Measurements from ENCODE around the gene ETFA. TPM values are rescaled to one million over a fixed set of nuclear protein-coding genes. Genes with fewer than 3 reads are reported as not detected.
A peak's percentile ranks its signal among the peaks of the same experiment; 100 is the strongest.

ETFA gene
- total and polyA plus RNA-seq, 10 of the 15 experiments (the other 5 are each of a cell fraction or from before 2014, with no cell fraction given) = 114 to 331 (median 152) TPM

GRCh38 chr15:76235186-76235826, 76.0 kb downstream of the ETFA start:
- ChIA-PET CTCF (interaction anchor here (0.7 to 5.4 kb wide), 20 partner anchors 8 to 632 kb away, joined by 3 to 21 read pairs (median 4); no protein-coding TSS in a partner anchor), SMC1A (ENCODE audit: uncharacterized antibody, unreplicated experiment) (interaction anchor here (1.0 to 1.9 kb wide), 9 partner anchors 10 to 632 kb away, joined by 3 to 6 read pairs (median 4); no protein-coding TSS in a partner anchor), RAD21 (ENCODE audit: unreplicated experiment) (interaction anchor here (0.7 to 1.0 kb wide), 2 partner anchors 100 to 631 kb away, joined by 3 to 4 read pairs; no protein-coding TSS in a partner anchor), POLR2A (no interaction called here)
- Histone ChIP-seq H3K27me3 (replicated peaks in 1 of 2; ENCODE audit: control insufficient read depth in 2 of 2, insufficient read depth in 2 of 2, low read length in 1 of 2) (no peaks in the 10 kb centered on the region), H3K4me3 (no peak overlapping the region), H3K9me3 (replicated peaks; ENCODE audit: control insufficient read depth, insufficient read depth, low read length) (no peaks in the 10 kb centered on the region), H3K36me3 (ENCODE audit: control insufficient read depth in 2 of 2, insufficient read depth in 2 of 2, low read length in 1 of 2) (peaks cover 0 to 5% of the 10 kb centered on the region in 2 experiments; a peak in 3 of 4 replicates), H3K4me1 (ENCODE audit: control insufficient read depth, insufficient read depth, low read length) (no peaks in the 10 kb centered on the region), H3K27ac (ENCODE audit: control insufficient read depth, insufficient read depth) (no peak overlapping the region), H3K4me2 (ENCODE audit: control insufficient read depth, insufficient read depth) (no peak overlapping the region), H4K20me1 (ENCODE audit: control insufficient read depth, insufficient read depth) (no peaks in the 10 kb centered on the region), H3K9ac (ENCODE audit: control insufficient read depth, insufficient read depth, low read length) (no peak overlapping the region), H2AFZ (ENCODE audit: control insufficient read depth, low read depth, low read length) (no peak overlapping the region), H3K79me2 (ENCODE audit: control insufficient read depth, insufficient read depth, low read length) (no peaks in the 10 kb centered on the region)
- FAIRE-seq (no peak), ATAC-seq (peak; percentile 86), DNase-seq (ENCODE audit: low read depth, low spot score) (no peak)
- 43% methylated on average over 3 of the region's 3 CpGs for WGBS (ENCODE audit: insufficient coverage, insufficient replicate concordance, low lambda C conversion rate, missing lambda C conversion rate)
- in situ Hi-C loops (cut with MboI) = no loop called here
- no TSS peak for BruUV-seq (replicated peaks)
- TF ChIP-seq IKZF2 (IDR thresholded peaks at IDR 0.05) = no peak
- TF ChIP-seq CTCF (IDR thresholded peaks at IDR 0.05 in 2 of 3, conservative IDR thresholded peaks at IDR 0.05 in 1 of 3; ENCODE audit: control insufficient read depth in 2 of 3, extremely low read depth in 1 of 3, insufficient read depth in 1 of 3, low read depth in 3 of 3, low read length in 3 of 3) = peak in 2 of 3 experiments; percentile 51 to 57; a peak in 3 of 6 replicates
- TF ChIP-seq RAD21 (IDR thresholded peaks at IDR 0.05; ENCODE audit: insufficient read depth, low read depth, low read length) = peak; percentile 67
- no peak for TF ChIP-seq ZBED1 (IDR thresholded peaks at IDR 0.05; ENCODE audit: borderline replicate concordance)
- TF ChIP-seq CBFB (IDR thresholded peaks at IDR 0.05; ENCODE audit: low read depth) = no peak
- TF ChIP-seq ZBTB33 (IDR thresholded peaks at IDR 0.05) = no peak
- TF ChIP-seq BHLHE40 (IDR thresholded peaks at IDR 0.05; ENCODE audit: borderline replicate concordance in 1 of 2, low read depth in 2 of 2, low read length in 1 of 2) = no peak
- TF ChIP-seq SMC3 (IDR thresholded peaks at IDR 0.05; ENCODE audit: borderline replicate concordance, low read length) = peak; percentile 50; the same call in 1 of the 2 replicates
- intact Hi-C loops (cut with micrococcal nuclease; ENCODE audit: unreplicated experiment) = loop anchor here (1.0 to 5.0 kb wide), 3 partner anchors 97 to 631 kb away; no protein-coding TSS in a partner anchor

Data from GM12878 (cell line).